Fibroblast of the aortic adventitia (primary cell): ENCODE measurements around the gene NEDD9. TPM values are rescaled to one million over a fixed set of nuclear protein-coding genes. Genes with fewer than 3 reads are reported as not detected.

ENCODE experiments used
- DNase-seq: peaks from one replicate; pipeline ENCODE4 v3.0.0-alpha.2; 2010; ENCODE audit warnings: low read depth
- H3K4me3 ChIP-seq: 2 replicates; pipeline ENCODE4 v1.5.1; 2011; ENCODE audit warnings: low read depth, mild to moderate bottlenecking, control low read depth, low read length, moderate library complexity
- CTCF ChIP-seq: IDR thresholded peaks from 2 replicates; pipeline ENCODE4 v1.5.1; 2011; ENCODE audit warnings: mild to moderate bottlenecking, low read length, control low read depth, inconsistent platforms; ENCODE audit not compliant: insufficient read depth
- total RNA-seq: library from RNA; depleted of rRNA; stranded (reverse); fragments of >200 nt; gene quantifications from 2 replicates; pipeline ENCODE4 v1.2.3, GENCODE V29; 2012; ENCODE audit warnings: low replicate concordance

NEDD9 gene
- total RNA-seq, 1 donor: 0.36 TPM

GRCh38 chr6:11224252-11224965 is 8.1 kb downstream of the NEDD9 start:
- peak; percentile 45 for DNase-seq
- no peak overlapping the region for H3K4me3 ChIP-seq
- TF ChIP-seq CTCF: no peak

- H3K4me3 ChIP-seq: no peak overlapping the region
- TF ChIP-seq CTCF: no peak
- DNase-seq: no peak
Measured at GRCh38 chr6:11223286-11223864, 9.1 kb downstream of the NEDD9 start.

- no peak for DNase-seq
- H3K4me3 ChIP-seq: no peak overlapping the region
- no peak for TF ChIP-seq CTCF
Measured at GRCh38 chr6:11222385-11223277, 9.8 kb downstream of the NEDD9 start.

- no peak for TF ChIP-seq CTCF
- no peak for DNase-seq
- H3K4me3 ChIP-seq: no peak overlapping the region
Measured at GRCh38 chr6:11221623-11222384, 10.7 kb downstream of the NEDD9 start.

- DNase-seq: no peak
- TF ChIP-seq CTCF: no peak
Measured at GRCh38 chr6:11219400-11219834, 13.1 kb downstream of the NEDD9 start.

More at GRCh38 chr6:11219400-11219834, 13.1 kb downstream of the NEDD9 start:
- no peak overlapping the region for H3K4me3 ChIP-seq
